Measurements from ENCODE around the gene HSD3B1.

DNA sequence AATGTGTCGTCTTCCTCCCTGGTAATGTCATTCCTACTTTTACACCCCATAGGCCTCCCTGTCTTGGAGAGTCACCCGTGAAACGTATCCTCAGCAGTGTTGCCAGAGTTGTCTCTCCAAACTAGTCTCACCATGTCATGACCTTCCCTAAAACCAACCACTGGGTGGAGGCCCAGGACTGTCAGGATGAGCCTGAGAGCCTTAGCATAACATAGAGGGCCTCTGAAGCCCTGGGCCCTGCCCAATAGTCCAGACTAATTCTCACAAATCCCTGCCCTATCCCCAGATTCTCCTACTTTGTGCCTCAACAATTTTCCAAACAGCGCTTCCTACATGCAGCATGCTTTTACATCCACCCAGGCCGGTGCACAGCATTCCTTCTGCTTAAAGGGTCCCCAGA is 29.3 kb upstream of the HSD3B1 start:
- TF ChIP-seq, protein P1, sequence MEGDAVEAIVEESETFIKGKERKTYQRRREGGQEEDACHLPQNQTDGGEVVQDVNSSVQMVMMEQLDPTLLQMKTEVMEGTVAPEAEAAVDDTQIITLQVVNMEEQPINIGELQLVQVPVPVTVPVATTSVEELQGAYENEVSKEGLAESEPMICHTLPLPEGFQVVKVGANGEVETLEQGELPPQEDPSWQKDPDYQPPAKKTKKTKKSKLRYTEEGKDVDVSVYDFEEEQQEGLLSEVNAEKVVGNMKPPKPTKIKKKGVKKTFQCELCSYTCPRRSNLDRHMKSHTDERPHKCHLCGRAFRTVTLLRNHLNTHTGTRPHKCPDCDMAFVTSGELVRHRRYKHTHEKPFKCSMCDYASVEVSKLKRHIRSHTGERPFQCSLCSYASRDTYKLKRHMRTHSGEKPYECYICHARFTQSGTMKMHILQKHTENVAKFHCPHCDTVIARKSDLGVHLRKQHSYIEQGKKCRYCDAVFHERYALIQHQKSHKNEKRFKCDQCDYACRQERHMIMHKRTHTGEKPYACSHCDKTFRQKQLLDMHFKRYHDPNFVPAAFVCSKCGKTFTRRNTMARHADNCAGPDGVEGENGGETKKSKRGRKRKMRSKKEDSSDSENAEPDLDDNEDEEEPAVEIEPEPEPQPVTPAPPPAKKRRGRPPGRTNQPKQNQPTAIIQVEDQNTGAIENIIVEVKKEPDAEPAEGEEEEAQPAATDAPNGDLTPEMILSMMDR (IDR thresholded peaks at IDR 0.05): no peak
- TF ChIP-seq POLR2A (IDR thresholded peaks at IDR 0.05) (no peak), EP300 (IDR thresholded peaks at IDR 0.05) (no peak)
